HUES48 (cell line): Measurements from ENCODE around the gene AKAP8.
"Not testable (repeated sequence)": the region's sequence is repeated elsewhere in the genome, so short reads cannot be mapped to it uniquely, and the experiment has no call there.

Experiments
- H3K27ac ChIP-seq: one replicate; pipeline ENCODE4 v1.7.0; 2013; ENCODE audit warnings: low read depth, low read length, inconsistent platforms
- H3K27me3 ChIP-seq: 2 replicates; pipeline ENCODE4 v1.6.1; 2013; ENCODE audit warnings: mild to moderate bottlenecking, low read length; ENCODE audit not compliant: control insufficient read depth, insufficient read depth
- H3K36me3 ChIP-seq: 2 replicates; pipeline ENCODE4 v1.6.1; 2013; ENCODE audit warnings: low read length; ENCODE audit not compliant: control insufficient read depth, insufficient read depth
- H3K4me1 ChIP-seq: 2 replicates; pipeline ENCODE4 v1.6.1; 2013; ENCODE audit warnings: mild to moderate bottlenecking, low read length; ENCODE audit not compliant: control insufficient read depth, insufficient read depth
- H3K4me3 ChIP-seq: 2 replicates; pipeline ENCODE4 v1.5.1; 2013; ENCODE audit warnings: mild to moderate bottlenecking, low read depth, low read length
- H3K9ac ChIP-seq: 2 replicates; pipeline ENCODE4 v1.6.1; 2013; ENCODE audit warnings: mild to moderate bottlenecking, low read depth, low read length, moderate library complexity
- H3K9me3 ChIP-seq: 2 replicates; pipeline ENCODE4 v1.6.1; 2013; ENCODE audit warnings: low read length; ENCODE audit not compliant: control insufficient read depth, insufficient read depth

AKAP8 gene

GRCh38 chr19:15403151-15403531 is 23.6 kb upstream of the AKAP8 start:
- Histone ChIP-seq H3K9ac (no peak overlapping the region), H3K4me1 (no peaks in the 10 kb centered on the region), H3K36me3 (peaks cover 80% of the 10 kb centered on the region), H3K4me3 (no peak overlapping the region), H3K9me3 (no peaks in the 10 kb centered on the region), H3K27me3 (no peaks in the 10 kb centered on the region), H3K27ac (no peak overlapping the region)

GRCh38 chr19:15402411-15403150 is 23.0 kb upstream of the AKAP8 start:
- H3K36me3 ChIP-seq, result peaks cover 80% of the 10 kb centered on the region
- H3K4me1 ChIP-seq, result no peaks in the 10 kb centered on the region
- H3K9ac ChIP-seq, result no peak overlapping the region
- no peak overlapping the region for H3K27ac ChIP-seq
- H3K4me3 ChIP-seq, result no peak overlapping the region
- H3K9me3 ChIP-seq, result no peaks in the 10 kb centered on the region
- H3K27me3 ChIP-seq, result no peaks in the 10 kb centered on the region

GRCh38 chr19:15401397-15401710 is 21.8 kb upstream of the AKAP8 start:
- Histone ChIP-seq H3K27ac (no peak overlapping the region), H3K4me1 (no peaks in the 10 kb centered on the region), H3K4me3 (no peak overlapping the region), H3K36me3 (peaks cover 80% of the 10 kb centered on the region), H3K9ac (no peak overlapping the region), H3K27me3 (no peaks in the 10 kb centered on the region), H3K9me3 (no peaks in the 10 kb centered on the region)

GRCh38 chr19:15400521-15401396 is 21.2 kb upstream of the AKAP8 start:
- Histone ChIP-seq H3K36me3 (peaks cover 80% of the 10 kb centered on the region), H3K9me3 (no peaks in the 10 kb centered on the region)

GRCh38 chr19:15399635-15400034 is 20.0 kb upstream of the AKAP8 start:
- Histone ChIP-seq H3K4me1 (no peaks in the 10 kb centered on the region), H3K27ac (no peak overlapping the region), H3K4me3 (no peak overlapping the region), H3K36me3 (peaks cover 82% of the 10 kb centered on the region), H3K9ac (no peak overlapping the region), H3K27me3 (no peaks in the 10 kb centered on the region), H3K9me3 (no peaks in the 10 kb centered on the region)

More at GRCh38 chr19:15400521-15401396, 21.2 kb upstream of the AKAP8 start:
- Histone ChIP-seq H3K27ac (no peak overlapping the region), H3K4me1 (no peaks in the 10 kb centered on the region), H3K4me3 (no peak overlapping the region), H3K9ac (no peak overlapping the region), H3K27me3 (no peaks in the 10 kb centered on the region)

GRCh38 chr19:15399234-15399515 is 19.6 kb upstream of the AKAP8 start:
- Histone ChIP-seq H3K4me1 (no peaks in the 10 kb centered on the region), H3K9me3 (no peaks in the 10 kb centered on the region), H3K27ac (no peak overlapping the region), H3K36me3 (peaks cover 84% of the 10 kb centered on the region), H3K4me3 (no peak overlapping the region), H3K27me3 (no peaks in the 10 kb centered on the region), H3K9ac (no peak overlapping the region)

GRCh38 chr19:15398501-15399233 is 19.1 kb upstream of the AKAP8 start:
- Histone ChIP-seq H3K4me3 (no peak overlapping the region), H3K36me3 (peaks cover 84% of the 10 kb centered on the region), H3K4me1 (no peaks in the 10 kb centered on the region), H3K27ac (no peak overlapping the region), H3K9me3 (no peaks in the 10 kb centered on the region), H3K27me3 (no peaks in the 10 kb centered on the region), H3K9ac (no peak overlapping the region)

- Histone ChIP-seq H3K36me3 (peaks cover 83% of the 10 kb centered on the region), H3K9me3 (no peaks in the 10 kb centered on the region), H3K4me3 (no peak overlapping the region), H3K27ac (no peak overlapping the region), H3K9ac (no peak overlapping the region), H3K27me3 (no peaks in the 10 kb centered on the region), H3K4me1 (no peaks in the 10 kb centered on the region)
Observed at GRCh38 chr19:15397782-15398181, 18.2 kb upstream of the AKAP8 start.

GRCh38 chr19:15397236-15397635 is 17.6 kb upstream of the AKAP8 start:
- H3K36me3 ChIP-seq, result peaks cover 81% of the 10 kb centered on the region
- no peak overlapping the region for H3K9ac ChIP-seq
- H3K9me3 ChIP-seq, result no peaks in the 10 kb centered on the region
- no peak overlapping the region for H3K27ac ChIP-seq
- H3K27me3 ChIP-seq, result no peaks in the 10 kb centered on the region
- no peak overlapping the region for H3K4me3 ChIP-seq
- no peaks in the 10 kb centered on the region for H3K4me1 ChIP-seq

- Histone ChIP-seq H3K36me3 (peaks cover 86% of the 10 kb centered on the region), H3K9ac (no peak overlapping the region), H3K27me3 (no peaks in the 10 kb centered on the region), H3K27ac (no peak overlapping the region), H3K4me1 (no peaks in the 10 kb centered on the region), H3K4me3 (no peak overlapping the region), H3K9me3 (no peaks in the 10 kb centered on the region)
Observed at GRCh38 chr19:15396436-15396835, 16.8 kb upstream of the AKAP8 start.

- H3K9me3 ChIP-seq, H3K27me3 ChIP-seq, H3K4me1 ChIP-seq, H3K4me3 ChIP-seq, H3K27ac ChIP-seq, H3K9ac ChIP-seq: not testable (repeated sequence)
- peaks cover 81% of the 10 kb centered on the region for H3K36me3 ChIP-seq
Observed at GRCh38 chr19:15395251-15395650, 15.7 kb upstream of the AKAP8 start.
